Ovary (tissue), 3 donors: ENCODE measurements around the gene SNX9.

ENCODE experiments used
- CTCF ChIP-seq, 3 donors: fragments of 450-650 bp in 2 of 3; fragments of 200-600 bp in 1 of 3; IDR thresholded peaks; one replicate each; pipeline versions ENCODE4 v1.5.1 to v1.8.0; 2016 to 2022; ENCODE audit warnings: antibody characterized with exemption in 3 of 3, mild to moderate bottlenecking in 1 of 3
- POLR2A ChIP-seq: fragments of 450-650 bp; IDR thresholded peaks from one replicate; pipeline ENCODE4 v1.6.1; 2017; ENCODE audit warnings: antibody characterized with exemption, mild to moderate bottlenecking, moderate library complexity
- donor health status: DM: no; HTN: no; CAD: no.

GRCh38 chr6:157845493-157846259, 22.6 kb downstream of the SNX9 start:
- no peak for TF ChIP-seq CTCF (IDR thresholded peaks at IDR 0.05)
- no peak for TF ChIP-seq POLR2A
